Psoas muscle (tissue), 8 donors: Measurements from ENCODE around the gene C12orf75. TPM values are rescaled to one million over a fixed set of nuclear protein-coding genes. Genes with fewer than 3 reads are reported as not detected.

Experiments
- ATAC-seq, 4 donors: fragments of 200-7000 bp; cut with Tn5 transposase; one replicate each; pipeline ENCODE4 v1.9.1; 2020; ENCODE audit warnings: moderate library complexity in 3 of 4, mild to moderate bottlenecking in 2 of 4
- DNase-seq, 2 donors: peaks; one replicate each; pipeline ENCODE4 v3.0.0-alpha.2; 2020
- H3K27ac ChIP-seq: fragments of 200-600 bp; one replicate; pipeline ENCODE4 v1.8.0; 2022
- H3K27me3 ChIP-seq, 3 donors: fragments of 200-600 bp in 1 of 3; one replicate each; pipeline versions ENCODE4 v1.6.1 to v1.8.0; 2013 to 2022; ENCODE audit warnings: low read length in 2 of 3, mild to moderate bottlenecking in 2 of 3, moderate library complexity in 1 of 3; ENCODE audit not compliant: insufficient read depth in 3 of 3
- H3K36me3 ChIP-seq, 2 donors: fragments of 200-600 bp in 1 of 2; one replicate each; pipeline versions ENCODE4 v1.6.1 to v1.8.0; 2013 to 2022; ENCODE audit warnings: low read depth in 1 of 2, mild to moderate bottlenecking in 1 of 2, moderate library complexity in 1 of 2; ENCODE audit not compliant: insufficient read depth in 1 of 2
- H3K4me1 ChIP-seq: fragments of 200-600 bp; one replicate; pipeline ENCODE4 v1.8.0; 2022
- H3K4me3 ChIP-seq: fragments of 200-600 bp; one replicate; pipeline ENCODE4 v1.8.0; 2022; ENCODE audit warnings: mild to moderate bottlenecking
- H3K9me3 ChIP-seq: fragments of 200-600 bp; one replicate; pipeline ENCODE4 v1.8.0; 2022
- WGBS, 3 donors: extraction: QIAGEN DNeasy Blood & Tissue Kit; methylation state at CpG; one replicate each; pipeline versions ENCODE4 v1.1.6 to v1.1.7; 2013; 5-methylcytosine and 5-hydroxymethylcytosine counted together
- intact Hi-C, 2 donors: fragments of 100-400 bp; cut with DNase I; formaldehyde crosslinking; loops; one replicate each; pipeline versions ENCODE4 v1.11.0 to v1.14.2; 2022
- polyA plus RNA-seq, 3 donors: library from polyadenylated mRNA; stranded (reverse); fragments of 200-250 nt; gene quantifications; one replicate each; pipeline ENCODE4 v1.2.3, GENCODE V29; 2013
- total RNA-seq, 4 donors: library from RNA; stranded (reverse); fragmentation: NEBNext Ultra II Directional in 2 of 4; extraction: Animal tissue kit (Norgen Biotek cat#: 25700) in 2 of 4; gene quantifications; one replicate each; pipeline versions ENCODE4 v1.2.1 to v1.2.4, GENCODE V29; 2021 to 2023
- TF ChIP-seq, protein P1 (sequence below): fragments of 200-600 bp; IDR thresholded peaks from one replicate; pipeline ENCODE4 v1.8.0; 2022; ENCODE audit warnings: antibody characterized with exemption
- donor health status: healthy with polysubstance abuse.
- donor health status: DM: no; HTN: no; CAD: no; lungs with moderate emphysema.
- donor health status: Bipolar disorder and iron deficiency.
- donor health status: healthy.
- donor health status: DM: yes; HTN: yes; CAD: no.
- donor health status: DM: no; HTN: no; CAD: no.
- donor health status: DM: no; HTN: no; CAD: no.
- donor health status: DM: yes; HTN: yes; CAD: no.

The C12orf75 gene
- total and polyA plus RNA-seq, 7 donors, result 25.6 to 228 (median 76.5) TPM

DNA sequence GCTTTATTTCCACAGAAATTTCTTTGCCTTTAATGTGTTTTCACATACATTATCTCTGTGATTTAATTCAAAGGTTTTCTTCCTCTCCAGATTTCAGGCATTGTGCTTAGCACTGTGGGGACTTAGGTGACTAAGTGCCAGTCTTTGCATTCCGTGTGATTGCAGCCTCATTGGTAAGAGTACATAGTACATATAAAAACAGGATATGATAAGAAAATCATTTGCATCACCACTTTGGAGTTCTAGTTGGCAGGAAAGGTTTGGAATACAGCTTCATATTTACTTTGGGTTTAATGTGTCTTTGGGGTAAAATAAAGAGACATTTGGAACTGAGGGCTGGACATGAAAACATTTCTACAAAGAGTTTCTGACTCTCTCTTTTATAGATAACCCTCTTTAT is 37.8 kb upstream of the C12orf75 start:
- intact Hi-C loops, result no loop called here
- no peak for DNase-seq

DNA sequence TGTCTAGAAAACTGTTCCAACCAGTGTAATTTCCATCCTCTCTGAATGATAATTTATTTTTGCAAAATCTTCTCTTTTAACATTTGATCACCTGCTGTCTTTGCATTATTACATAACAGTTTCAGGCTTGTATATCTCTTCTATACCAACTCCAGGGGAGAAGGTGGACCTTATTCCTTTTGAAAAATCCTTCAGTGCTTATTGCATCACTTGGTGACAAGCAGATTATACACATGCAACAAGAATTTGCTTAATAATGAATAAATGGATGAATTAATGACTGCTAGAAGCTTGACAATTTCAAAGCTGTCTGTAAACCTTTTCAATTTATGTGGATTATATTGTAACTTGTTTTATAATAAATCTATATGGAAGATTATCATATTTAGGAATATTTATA is 37.3 kb upstream of the C12orf75 start:
- Histone ChIP-seq H3K36me3 (no peaks in the 10 kb centered on the region), H3K4me3 (no peak overlapping the region), H3K27me3 (no peaks in the 10 kb centered on the region), H3K9me3 (no peaks in the 10 kb centered on the region), H3K27ac (no peak overlapping the region), H3K4me1 (no peaks in the 10 kb centered on the region)
- ATAC-seq (no peak), DNase-seq (no peak)
- TF ChIP-seq, protein P1, sequence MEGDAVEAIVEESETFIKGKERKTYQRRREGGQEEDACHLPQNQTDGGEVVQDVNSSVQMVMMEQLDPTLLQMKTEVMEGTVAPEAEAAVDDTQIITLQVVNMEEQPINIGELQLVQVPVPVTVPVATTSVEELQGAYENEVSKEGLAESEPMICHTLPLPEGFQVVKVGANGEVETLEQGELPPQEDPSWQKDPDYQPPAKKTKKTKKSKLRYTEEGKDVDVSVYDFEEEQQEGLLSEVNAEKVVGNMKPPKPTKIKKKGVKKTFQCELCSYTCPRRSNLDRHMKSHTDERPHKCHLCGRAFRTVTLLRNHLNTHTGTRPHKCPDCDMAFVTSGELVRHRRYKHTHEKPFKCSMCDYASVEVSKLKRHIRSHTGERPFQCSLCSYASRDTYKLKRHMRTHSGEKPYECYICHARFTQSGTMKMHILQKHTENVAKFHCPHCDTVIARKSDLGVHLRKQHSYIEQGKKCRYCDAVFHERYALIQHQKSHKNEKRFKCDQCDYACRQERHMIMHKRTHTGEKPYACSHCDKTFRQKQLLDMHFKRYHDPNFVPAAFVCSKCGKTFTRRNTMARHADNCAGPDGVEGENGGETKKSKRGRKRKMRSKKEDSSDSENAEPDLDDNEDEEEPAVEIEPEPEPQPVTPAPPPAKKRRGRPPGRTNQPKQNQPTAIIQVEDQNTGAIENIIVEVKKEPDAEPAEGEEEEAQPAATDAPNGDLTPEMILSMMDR, result no peak
- intact Hi-C loops, result no loop called here

More for the DNA sequence above, 37.8 kb upstream of the C12orf75 start:
- TF ChIP-seq, protein P1, result no peak
- H3K27me3 ChIP-seq, result no peaks in the 10 kb centered on the region
- 50 to 61% (median 58%) methylated on average over 1 of the region's 1 CpG for WGBS, 3 donors
- ATAC-seq, result no peak
- H3K4me1 ChIP-seq, result no peaks in the 10 kb centered on the region
- no peaks in the 10 kb centered on the region for H3K9me3 ChIP-seq
- no peaks in the 10 kb centered on the region for H3K36me3 ChIP-seq
- H3K27ac ChIP-seq, result no peak overlapping the region
- no peak overlapping the region for H3K4me3 ChIP-seq

DNA sequence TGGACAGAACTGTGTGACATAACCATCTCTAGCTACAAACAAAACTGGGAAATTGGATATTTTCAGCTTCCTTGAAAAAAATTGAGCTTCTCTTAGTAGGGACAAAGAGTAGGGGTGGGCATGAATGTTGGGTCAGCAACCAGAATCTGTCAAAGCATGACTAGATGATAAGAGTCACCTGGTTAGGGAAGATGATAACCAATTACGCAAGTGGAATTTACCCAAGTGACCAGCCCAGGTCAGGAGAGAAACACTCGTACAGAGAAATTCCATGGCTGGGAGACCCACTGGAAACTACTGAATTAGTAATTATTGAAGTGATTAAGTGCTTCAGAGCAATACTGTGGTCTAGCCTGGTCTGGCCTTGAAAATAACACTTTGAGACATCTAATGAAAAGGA is 36.3 kb upstream of the C12orf75 start:
- intact Hi-C loops, result no loop called here
- H3K27ac ChIP-seq, result no peak overlapping the region
- ATAC-seq, result no peak
- no peak overlapping the region for H3K4me3 ChIP-seq
- H3K4me1 ChIP-seq, result no peaks in the 10 kb centered on the region
- no peaks in the 10 kb centered on the region for H3K36me3 ChIP-seq
- WGBS, 3 donors, result 67 to 84% (median 75%) methylated on average over 2 of the region's 2 CpGs
- TF ChIP-seq, protein P1, result no peak
- no peaks in the 10 kb centered on the region for H3K27me3 ChIP-seq
- no peak for DNase-seq
- no peaks in the 10 kb centered on the region for H3K9me3 ChIP-seq

DNA sequence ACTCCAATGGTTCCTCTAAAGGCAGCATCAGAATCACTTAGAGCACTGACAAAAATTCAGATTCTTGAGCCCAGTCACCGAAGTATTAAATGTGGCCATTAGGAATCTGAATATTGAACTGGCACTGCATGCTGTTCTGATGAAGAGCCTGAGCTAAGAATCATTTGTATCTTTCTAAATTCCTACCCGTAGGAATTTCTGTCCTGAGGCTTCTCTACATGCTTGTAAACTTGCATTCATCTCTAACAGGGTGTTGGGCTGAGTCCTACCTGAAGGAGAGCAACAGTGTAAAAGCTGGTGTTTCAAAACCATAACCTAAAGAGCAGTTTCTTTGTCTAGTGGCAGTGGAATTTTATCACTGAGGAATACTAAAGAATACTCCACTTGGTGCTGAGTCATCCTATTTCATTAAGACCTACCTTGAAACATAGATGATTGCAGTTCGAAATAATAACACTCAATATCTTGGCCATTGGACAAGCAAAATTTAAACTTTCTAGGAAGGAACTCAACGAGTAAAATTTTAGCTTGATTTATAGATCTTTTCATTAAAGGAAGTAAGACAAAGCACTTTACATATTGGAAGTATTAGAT is 35.5 kb upstream of the C12orf75 start:
- TF ChIP-seq, protein P1, result no peak
- no peaks in the 10 kb centered on the region for H3K9me3 ChIP-seq

More for the DNA sequence above, 35.5 kb upstream of the C12orf75 start:
- intact Hi-C loops, result no loop called here
- H3K36me3 ChIP-seq, result no peaks in the 10 kb centered on the region
- ATAC-seq (no peak), DNase-seq (no peak)
- H3K4me1 ChIP-seq, result no peaks in the 10 kb centered on the region
- H3K27ac ChIP-seq, result no peak overlapping the region
- no peaks in the 10 kb centered on the region for H3K27me3 ChIP-seq
- 79 to 84% (median 81%) methylated on average over 4 of the region's 4 CpGs for WGBS, 3 donors
- H3K4me3 ChIP-seq, result no peak overlapping the region
